Panc1 (cell line): Measurements from ENCODE around the gene TRAF2.

Source experiments
- POLR2AphosphoS5 ChIP-seq: IDR thresholded peaks from 2 replicates; pipeline ENCODE4 v1.6.1; 2012; ENCODE audit warnings: mild to moderate bottlenecking, low read depth, low read length, moderate library complexity
- SIN3A ChIP-seq: IDR thresholded peaks from 2 replicates; pipeline ENCODE4 v1.6.1; 2012; ENCODE audit warnings: low read depth, mild to moderate bottlenecking, low read length, moderate library complexity, borderline replicate concordance; ENCODE audit not compliant: insufficient read depth
- TCF7L2 ChIP-seq: IDR thresholded peaks from 2 replicates; pipeline ENCODE4 v1.6.1; 2011; ENCODE audit warnings: mild to moderate bottlenecking, low read depth, low read length, inconsistent platforms
- TF ChIP-seq, protein P1 (sequence below): fragments of 450-650 bp; IDR thresholded peaks from 2 replicates; pipeline ENCODE4 v1.5.1; 2017; ENCODE audit warnings: mild to moderate bottlenecking
- TF ChIP-seq, protein P2 (sequence below), 2 experiments: IDR thresholded peaks; 2 replicates each; pipeline ENCODE4 v1.6.1; 2011 to 2012; ENCODE audit warnings: low read depth in 2 of 2, control low read depth in 1 of 2, low read length in 1 of 2, mild to moderate bottlenecking in 1 of 2, moderate library complexity in 1 of 2; ENCODE audit not compliant: insufficient read depth in 1 of 2

DNA sequence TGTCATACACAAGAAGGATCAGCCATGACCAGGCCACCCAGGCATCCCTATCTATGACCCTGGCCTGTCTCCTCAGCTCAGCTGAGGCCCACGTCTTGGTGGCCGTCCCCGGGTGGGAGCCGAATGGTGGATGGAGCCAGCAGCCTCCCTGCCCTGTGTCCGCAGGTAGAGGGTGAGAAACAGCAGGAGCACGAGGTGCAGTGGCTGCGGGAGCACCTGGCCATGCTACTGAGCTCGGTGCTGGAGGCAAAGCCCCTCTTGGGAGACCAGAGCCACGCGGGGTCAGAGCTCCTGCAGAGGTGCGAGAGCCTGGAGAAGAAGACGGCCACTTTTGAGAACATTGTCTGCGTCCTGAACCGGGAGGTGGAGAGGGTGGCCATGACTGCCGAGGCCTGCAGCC is 33.8 kb downstream of the TRAF2 start:
- no peak for TF ChIP-seq POLR2AphosphoS5
- TF ChIP-seq, protein P1, sequence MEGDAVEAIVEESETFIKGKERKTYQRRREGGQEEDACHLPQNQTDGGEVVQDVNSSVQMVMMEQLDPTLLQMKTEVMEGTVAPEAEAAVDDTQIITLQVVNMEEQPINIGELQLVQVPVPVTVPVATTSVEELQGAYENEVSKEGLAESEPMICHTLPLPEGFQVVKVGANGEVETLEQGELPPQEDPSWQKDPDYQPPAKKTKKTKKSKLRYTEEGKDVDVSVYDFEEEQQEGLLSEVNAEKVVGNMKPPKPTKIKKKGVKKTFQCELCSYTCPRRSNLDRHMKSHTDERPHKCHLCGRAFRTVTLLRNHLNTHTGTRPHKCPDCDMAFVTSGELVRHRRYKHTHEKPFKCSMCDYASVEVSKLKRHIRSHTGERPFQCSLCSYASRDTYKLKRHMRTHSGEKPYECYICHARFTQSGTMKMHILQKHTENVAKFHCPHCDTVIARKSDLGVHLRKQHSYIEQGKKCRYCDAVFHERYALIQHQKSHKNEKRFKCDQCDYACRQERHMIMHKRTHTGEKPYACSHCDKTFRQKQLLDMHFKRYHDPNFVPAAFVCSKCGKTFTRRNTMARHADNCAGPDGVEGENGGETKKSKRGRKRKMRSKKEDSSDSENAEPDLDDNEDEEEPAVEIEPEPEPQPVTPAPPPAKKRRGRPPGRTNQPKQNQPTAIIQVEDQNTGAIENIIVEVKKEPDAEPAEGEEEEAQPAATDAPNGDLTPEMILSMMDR, result no peak
- no peak for TF ChIP-seq TCF7L2
- TF ChIP-seq SIN3A, result no peak
- TF ChIP-seq, protein P2, sequence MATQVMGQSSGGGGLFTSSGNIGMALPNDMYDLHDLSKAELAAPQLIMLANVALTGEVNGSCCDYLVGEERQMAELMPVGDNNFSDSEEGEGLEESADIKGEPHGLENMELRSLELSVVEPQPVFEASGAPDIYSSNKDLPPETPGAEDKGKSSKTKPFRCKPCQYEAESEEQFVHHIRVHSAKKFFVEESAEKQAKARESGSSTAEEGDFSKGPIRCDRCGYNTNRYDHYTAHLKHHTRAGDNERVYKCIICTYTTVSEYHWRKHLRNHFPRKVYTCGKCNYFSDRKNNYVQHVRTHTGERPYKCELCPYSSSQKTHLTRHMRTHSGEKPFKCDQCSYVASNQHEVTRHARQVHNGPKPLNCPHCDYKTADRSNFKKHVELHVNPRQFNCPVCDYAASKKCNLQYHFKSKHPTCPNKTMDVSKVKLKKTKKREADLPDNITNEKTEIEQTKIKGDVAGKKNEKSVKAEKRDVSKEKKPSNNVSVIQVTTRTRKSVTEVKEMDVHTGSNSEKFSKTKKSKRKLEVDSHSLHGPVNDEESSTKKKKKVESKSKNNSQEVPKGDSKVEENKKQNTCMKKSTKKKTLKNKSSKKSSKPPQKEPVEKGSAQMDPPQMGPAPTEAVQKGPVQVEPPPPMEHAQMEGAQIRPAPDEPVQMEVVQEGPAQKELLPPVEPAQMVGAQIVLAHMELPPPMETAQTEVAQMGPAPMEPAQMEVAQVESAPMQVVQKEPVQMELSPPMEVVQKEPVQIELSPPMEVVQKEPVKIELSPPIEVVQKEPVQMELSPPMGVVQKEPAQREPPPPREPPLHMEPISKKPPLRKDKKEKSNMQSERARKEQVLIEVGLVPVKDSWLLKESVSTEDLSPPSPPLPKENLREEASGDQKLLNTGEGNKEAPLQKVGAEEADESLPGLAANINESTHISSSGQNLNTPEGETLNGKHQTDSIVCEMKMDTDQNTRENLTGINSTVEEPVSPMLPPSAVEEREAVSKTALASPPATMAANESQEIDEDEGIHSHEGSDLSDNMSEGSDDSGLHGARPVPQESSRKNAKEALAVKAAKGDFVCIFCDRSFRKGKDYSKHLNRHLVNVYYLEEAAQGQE (IDR thresholded peaks at IDR 0.05; ENCODE audit: insufficient read depth in 1 of 2, low read depth in 2 of 2, low read length in 1 of 2), result no peak
